ENCODE results near the gene NUP210. TPM values are rescaled to one million over a fixed set of nuclear protein-coding genes. Genes with fewer than 3 reads are reported as not detected.

Gene NUP210
- total and polyA plus RNA-seq, 2 of the 13 experiments (the other 11 are each of a cell fraction or from before 2014, with no cell fraction given) = 31.6 to 35.2 TPM

- TF ChIP-seq MAFG (CRISPR knock-in tag; IDR thresholded peaks at IDR 0.05) (no peak), CREM (IDR thresholded peaks at IDR 0.05) (no peak), CREM (CRISPR knock-in tag; IDR thresholded peaks at IDR 0.05) (no peak), BRF2 (CRISPR knock-in tag; IDR thresholded peaks at IDR 0.05) (no peak), SAP130 (CRISPR knock-in tag; IDR thresholded peaks at IDR 0.05; ENCODE audit: low read depth) (peak; percentile 78), ZNF737 (CRISPR knock-in tag; IDR thresholded peaks at IDR 0.05; ENCODE audit: borderline replicate concordance) (no peak), ZSCAN20 (CRISPR knock-in tag; IDR thresholded peaks at IDR 0.05; ENCODE audit: borderline replicate concordance) (no peak; the same call in 1 of the 2 replicates), EP300 (IDR thresholded peaks at IDR 0.05; ENCODE audit: low read depth in 2 of 2, low read length in 2 of 2) (no peak), EP300 (CRISPR knock-in tag; IDR thresholded peaks at IDR 0.05; ENCODE audit: borderline replicate concordance) (no peak), FOXK2 (IDR thresholded peaks at IDR 0.05) (no peak), RELA (CRISPR knock-in tag; IDR thresholded peaks at IDR 0.05) (no peak), HNF1A (IDR thresholded peaks at IDR 0.05; ENCODE audit: low read depth) (no peak), HNF1A (CRISPR knock-in tag; IDR thresholded peaks at IDR 0.05; ENCODE audit: borderline replicate concordance) (peak; percentile 34; the same call in 1 of the 2 replicates), ATRX (CRISPR knock-in tag; IDR thresholded peaks at IDR 0.05; ENCODE audit: borderline replicate concordance) (no peak), GLI4 (CRISPR knock-in tag; IDR thresholded peaks at IDR 0.05; ENCODE audit: borderline replicate concordance) (no peak; the same call in 1 of the 2 replicates), ZNF569 (CRISPR knock-in tag; IDR thresholded peaks at IDR 0.05; ENCODE audit: borderline replicate concordance) (no peak), PITX1 (CRISPR knock-in tag; IDR thresholded peaks at IDR 0.05) (peak; percentile 59), SRSF1 (optimal IDR thresholded peaks at IDR 0.05; ENCODE audit: low read depth, low read length) (peak; percentile 69), MIER3 (CRISPR knock-in tag; IDR thresholded peaks at IDR 0.05; ENCODE audit: borderline replicate concordance) (no peak), ZNF772 (CRISPR knock-in tag; IDR thresholded peaks at IDR 0.05) (no peak), PHF20 (CRISPR knock-in tag; IDR thresholded peaks at IDR 0.05) (no peak), HNRNPUL1 (IDR thresholded peaks at IDR 0.05; ENCODE audit: low read depth, low read length) (no peak), ZNF136 (CRISPR knock-in tag; IDR thresholded peaks at IDR 0.05; ENCODE audit: low read depth) (no peak)
- TF ChIP-seq, protein P1, sequence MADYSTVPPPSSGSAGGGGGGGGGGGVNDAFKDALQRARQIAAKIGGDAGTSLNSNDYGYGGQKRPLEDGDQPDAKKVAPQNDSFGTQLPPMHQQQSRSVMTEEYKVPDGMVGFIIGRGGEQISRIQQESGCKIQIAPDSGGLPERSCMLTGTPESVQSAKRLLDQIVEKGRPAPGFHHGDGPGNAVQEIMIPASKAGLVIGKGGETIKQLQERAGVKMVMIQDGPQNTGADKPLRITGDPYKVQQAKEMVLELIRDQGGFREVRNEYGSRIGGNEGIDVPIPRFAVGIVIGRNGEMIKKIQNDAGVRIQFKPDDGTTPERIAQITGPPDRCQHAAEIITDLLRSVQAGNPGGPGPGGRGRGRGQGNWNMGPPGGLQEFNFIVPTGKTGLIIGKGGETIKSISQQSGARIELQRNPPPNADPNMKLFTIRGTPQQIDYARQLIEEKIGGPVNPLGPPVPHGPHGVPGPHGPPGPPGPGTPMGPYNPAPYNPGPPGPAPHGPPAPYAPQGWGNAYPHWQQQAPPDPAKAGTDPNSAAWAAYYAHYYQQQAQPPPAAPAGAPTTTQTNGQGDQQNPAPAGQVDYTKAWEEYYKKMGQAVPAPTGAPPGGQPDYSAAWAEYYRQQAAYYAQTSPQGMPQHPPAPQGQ (CRISPR knock-in tag; IDR thresholded peaks at IDR 0.05; ENCODE audit: borderline replicate concordance) = no peak
These were observed 138.4 kb downstream of the NUP210 start (continued) for GRCh38 chr3:13281507-13282357.

All from HepG2 (cell line).